PC-3 (cell line): ENCODE results near the gene KERA. TPM values are rescaled to one million over a fixed set of nuclear protein-coding genes. Genes with fewer than 3 reads are reported as not detected.

Source experiments
- ATAC-seq: fragments of 200-7000 bp; cut with Tn5 transposase; 2 replicates; pipeline ENCODE4 v1.9.1; 2020; ENCODE audit warnings: mild to moderate bottlenecking, moderate library complexity
- BruUV-seq: library from RNA; stranded (reverse); fragments of 400-500 nt; replicated peaks from 2 replicates; lab custom pipeline; 2021; lab: Mats Ljungman, UMichigan
- CTCF ChIA-PET: fragments of 300-600 bp; sonication (Branson Sonifier 250); formaldehyde crosslinking; loops from one replicate; lab custom pipeline; 2022; ENCODE audit warnings: antibody characterized with exemption; lab: Charles Lee
- POLR2A ChIA-PET: fragments of 300-600 bp; sonication (Branson Sonifier 250); formaldehyde crosslinking; loops from one replicate; lab custom pipeline; 2022; ENCODE audit warnings: antibody characterized with exemption; ENCODE audit not compliant: unreplicated experiment; lab: Charles Lee
- DNase-seq: peaks from one replicate; pipeline ENCODE4 v3.0.0-alpha.2; 2015
- H2AFZ ChIP-seq: fragments of 300-600 bp; sonication (generic); 2 replicates; pipeline ENCODE4 v1.6.0; 2016; ENCODE audit warnings: antibody characterized with exemption, low read length
- H3F3A ChIP-seq: fragments of 300-600 bp; sonication (generic); one replicate; pipeline ENCODE4 v1.6.0; 2017; ENCODE audit warnings: antibody characterized with exemption, low read length, control low read depth, mild to moderate bottlenecking; ENCODE audit not compliant: unreplicated experiment
- H3K27ac ChIP-seq: fragments of 300-600 bp; sonication (generic); 2 replicates; pipeline ENCODE4 v1.5.1; 2016; ENCODE audit warnings: mild to moderate bottlenecking, low read length
- H3K27me3 ChIP-seq: fragments of 300-600 bp; sonication (generic); 2 replicates; pipeline ENCODE4 v1.6.1; 2016; ENCODE audit warnings: low read length, mixed read lengths
- H3K36me3 ChIP-seq: fragments of 300-600 bp; sonication (generic); 2 replicates; pipeline ENCODE4 v1.6.1; 2016; ENCODE audit warnings: low read depth, mixed run types, low read length, mixed read lengths
- H3K4me1 ChIP-seq: fragments of 300-600 bp; sonication (generic); 2 replicates; pipeline ENCODE4 v1.5.1; 2016; ENCODE audit warnings: low read length; ENCODE audit not compliant: insufficient read depth
- H3K4me2 ChIP-seq: fragments of 300-600 bp; sonication (generic); 2 replicates; pipeline ENCODE4 v1.6.0; 2016; ENCODE audit warnings: low read length
- H3K4me3 ChIP-seq: fragments of 300-600 bp; sonication (generic); 2 replicates; pipeline ENCODE4 v1.5.1; 2016; ENCODE audit warnings: mild to moderate bottlenecking, low read length, mixed read lengths
- H3K79me2 ChIP-seq: fragments of 300-600 bp; sonication (generic); 2 replicates; pipeline ENCODE4 v1.6.1; 2017; ENCODE audit warnings: low read length, mixed read lengths
- H3K9ac ChIP-seq: fragments of 300-600 bp; sonication (generic); 2 replicates; pipeline ENCODE4 v1.6.0; 2016; ENCODE audit warnings: mild to moderate bottlenecking, low read length
- H3K9me2 ChIP-seq: fragments of 300-600 bp; sonication (generic); replicated peaks from 2 replicates; pipeline ENCODE4 v1.6.1; 2016; ENCODE audit warnings: mixed run types, low read length, mixed read lengths
- H3K9me3 ChIP-seq: fragments of 300-600 bp; sonication (generic); 2 replicates; pipeline ENCODE4 v1.6.1; 2016; ENCODE audit warnings: low read length, mixed read lengths
- H4K20me1 ChIP-seq: fragments of 300-600 bp; sonication (generic); 2 replicates; pipeline ENCODE4 v1.6.1; 2016; ENCODE audit warnings: low read length, mixed read lengths
- EZH2 ChIP-seq: fragments of 300-600 bp; sonication (generic); IDR thresholded peaks from one replicate; pipeline ENCODE4 v1.6.1; 2017; ENCODE audit warnings: antibody characterized with exemption, mild to moderate bottlenecking, low read length; ENCODE audit not compliant: unreplicated experiment
- EZH2phosphoT487 ChIP-seq: fragments of 300-600 bp; sonication (generic); IDR thresholded peaks from 2 replicates; pipeline ENCODE4 v1.6.1; 2018; ENCODE audit warnings: mild to moderate bottlenecking, antibody characterized with exemption, low read length, borderline replicate concordance
- intact Hi-C: fragments of 100-400 bp; cut with micrococcal nuclease; formaldehyde crosslinking; loops from 2 replicates; pipeline ENCODE4 v1.9.0; 2023
- total RNA-seq: library from RNA; depleted of rRNA; stranded (reverse); fragments of >200 nt; gene quantifications from 2 replicates; pipeline ENCODE4 v1.2.3, GENCODE V29; 2014
- TF ChIP-seq, protein P1 (sequence below): fragments of 300-600 bp; sonication (generic); conservative IDR thresholded peaks from 2 replicates; pipeline ENCODE4 v1.5.1; 2017; ENCODE audit warnings: antibody characterized with exemption, low read depth, mild to moderate bottlenecking, low read length

Gene KERA
- total RNA-seq, 1 experiment from 2014 or later = not detected

DNA sequence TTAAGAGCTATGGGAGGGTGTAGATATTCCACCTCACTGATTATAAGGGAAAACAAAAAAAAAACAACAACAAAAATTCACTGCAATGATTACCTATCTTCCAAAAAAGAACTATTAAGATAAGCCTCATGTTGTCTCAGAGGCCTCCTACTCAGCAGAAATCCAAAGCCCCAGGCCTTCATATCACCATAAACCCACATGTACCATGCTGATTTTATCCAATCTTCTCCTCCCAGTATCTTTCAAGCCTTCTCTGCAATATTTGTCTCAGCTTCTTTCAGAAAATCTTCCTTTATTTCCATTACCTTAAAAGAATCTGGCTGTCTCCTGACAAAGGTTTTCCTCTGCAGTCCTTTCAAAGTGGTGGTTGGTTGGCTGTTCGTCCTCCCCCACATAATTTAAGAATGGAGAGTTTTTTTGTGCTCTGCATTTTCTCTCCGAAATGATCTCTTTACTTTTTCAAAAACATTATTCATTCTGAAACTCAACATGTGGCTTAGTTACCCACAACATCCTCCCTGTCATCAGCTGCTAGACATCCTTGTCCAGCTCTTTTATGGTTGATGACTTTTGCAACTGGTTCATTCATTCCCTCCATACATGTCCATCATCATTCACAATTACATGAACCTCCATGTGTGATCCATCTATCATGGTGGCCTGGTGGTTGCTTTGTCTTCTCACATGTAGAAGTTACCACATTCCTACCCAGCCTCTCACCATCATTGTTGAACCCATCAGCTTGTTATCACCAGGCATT, 50.1 kb downstream of the KERA start:
- Histone ChIP-seq H3K4me2 (no peak overlapping the region), H3K9ac (no peak overlapping the region), H4K20me1 (no peaks in the 10 kb centered on the region), H3K79me2 (no peaks in the 10 kb centered on the region), H2AFZ (no peak overlapping the region), H3K9me3 (no peaks in the 10 kb centered on the region), H3K27ac (no peak overlapping the region), H3K4me1 (peaks cover 9% of the 10 kb centered on the region), H3K4me3 (no peak overlapping the region), H3K36me3 (no peaks in the 10 kb centered on the region), H3K27me3 (no peaks in the 10 kb centered on the region), H3F3A (no peaks in the 10 kb centered on the region), H3K9me2 (no peaks in the 10 kb centered on the region)
- ChIA-PET CTCF (no interaction called here), POLR2A (no interaction called here)
- intact Hi-C loops = no loop called here
- no peak for TF ChIP-seq EZH2
- TF ChIP-seq, protein P1, sequence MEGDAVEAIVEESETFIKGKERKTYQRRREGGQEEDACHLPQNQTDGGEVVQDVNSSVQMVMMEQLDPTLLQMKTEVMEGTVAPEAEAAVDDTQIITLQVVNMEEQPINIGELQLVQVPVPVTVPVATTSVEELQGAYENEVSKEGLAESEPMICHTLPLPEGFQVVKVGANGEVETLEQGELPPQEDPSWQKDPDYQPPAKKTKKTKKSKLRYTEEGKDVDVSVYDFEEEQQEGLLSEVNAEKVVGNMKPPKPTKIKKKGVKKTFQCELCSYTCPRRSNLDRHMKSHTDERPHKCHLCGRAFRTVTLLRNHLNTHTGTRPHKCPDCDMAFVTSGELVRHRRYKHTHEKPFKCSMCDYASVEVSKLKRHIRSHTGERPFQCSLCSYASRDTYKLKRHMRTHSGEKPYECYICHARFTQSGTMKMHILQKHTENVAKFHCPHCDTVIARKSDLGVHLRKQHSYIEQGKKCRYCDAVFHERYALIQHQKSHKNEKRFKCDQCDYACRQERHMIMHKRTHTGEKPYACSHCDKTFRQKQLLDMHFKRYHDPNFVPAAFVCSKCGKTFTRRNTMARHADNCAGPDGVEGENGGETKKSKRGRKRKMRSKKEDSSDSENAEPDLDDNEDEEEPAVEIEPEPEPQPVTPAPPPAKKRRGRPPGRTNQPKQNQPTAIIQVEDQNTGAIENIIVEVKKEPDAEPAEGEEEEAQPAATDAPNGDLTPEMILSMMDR = no peak
- no peak for TF ChIP-seq EZH2phosphoT487
- ATAC-seq = no peak
- no TSS peak for BruUV-seq
- no peak for DNase-seq

DNA sequence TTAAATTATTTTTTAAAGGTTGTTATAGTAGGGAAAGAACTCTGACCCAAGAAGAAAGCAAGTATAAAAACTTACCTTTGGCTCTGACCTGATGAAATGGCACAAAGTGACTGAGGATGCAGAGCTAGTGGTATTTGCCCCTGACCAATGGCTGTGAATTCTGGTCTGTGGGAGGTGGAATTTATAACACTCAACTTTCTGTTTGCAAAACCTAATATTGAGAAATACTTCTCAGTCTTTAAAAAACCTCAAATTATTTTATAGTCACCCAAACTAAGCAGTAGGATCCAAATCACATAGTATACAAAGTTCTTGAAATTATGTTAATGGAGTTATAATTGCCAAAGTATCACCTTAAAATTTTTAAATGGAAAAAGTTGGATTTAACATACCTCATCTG, 53.0 kb downstream of the KERA start, which contains the start of gene EPYC:
EPYC (minus strand) TSS at position 101 of the 400 bp plus-strand sequence. CDS start 2,407 bp downstream, outside the sequence.
- H3K4me2 ChIP-seq = no peak within 1 kb of the TSS
- BruUV-seq = no TSS peak
- H3K4me1 ChIP-seq = peaks cover 26% of the 10 kb centered on the region
- no peaks in the 10 kb centered on the region for H4K20me1 ChIP-seq
- CTCF ChIA-PET = no interaction called here
- no peaks in the 10 kb centered on the region for H3F3A ChIP-seq
- no peak within 1 kb of the TSS for H3K9ac ChIP-seq
- ATAC-seq = no peak
- intact Hi-C loops = no loop called here
- no peak within 1 kb of the TSS for H3K4me3 ChIP-seq
- no peak within 1 kb of the TSS for H3K27ac ChIP-seq
- no peaks in the 10 kb centered on the region for H3K79me2 ChIP-seq
- H3K27me3 ChIP-seq = no peaks in the 10 kb centered on the region
- TF ChIP-seq EZH2phosphoT487 = no peak
- no peaks in the 10 kb centered on the region for H3K9me3 ChIP-seq
- POLR2A ChIA-PET = no interaction called here
- no peak for DNase-seq
- H3K9me2 ChIP-seq = no peaks in the 10 kb centered on the region
- no peak within 1 kb of the TSS for H2AFZ ChIP-seq
- no peaks in the 10 kb centered on the region for H3K36me3 ChIP-seq

GRCh38 chr12:91003737-91004136, 54.1 kb downstream of the KERA start:
- Histone ChIP-seq H3K36me3 (no peaks in the 10 kb centered on the region), H4K20me1 (no peaks in the 10 kb centered on the region), H2AFZ (no peak overlapping the region), H3K27ac (no peak overlapping the region), H3K9ac (no peak overlapping the region), H3K79me2 (no peaks in the 10 kb centered on the region), H3K4me2 (no peak overlapping the region), H3K9me3 (no peaks in the 10 kb centered on the region), H3K4me1 (peaks cover 26% of the 10 kb centered on the region), H3K4me3 (no peak overlapping the region), H3F3A (no peaks in the 10 kb centered on the region), H3K9me2 (no peaks in the 10 kb centered on the region), H3K27me3 (no peaks in the 10 kb centered on the region)
- ChIA-PET CTCF (no interaction called here), POLR2A (no interaction called here)
- ATAC-seq = no peak
- DNase-seq = no peak
- no TSS peak for BruUV-seq
- TF ChIP-seq EZH2 (no peak), EZH2phosphoT487 (no peak)
- intact Hi-C loops = no loop called here
